CD14-positive monocyte (primary cell): Measurements from ENCODE around the gene ADGB. TPM values are rescaled to one million over a fixed set of nuclear protein-coding genes. Genes with fewer than 3 reads are reported as not detected.

Experiments used
- DNase-seq, 3 donors: peaks; one replicate each; pipeline ENCODE4 v3.0.0-alpha.2; 2011 to 2022
- H2AFZ ChIP-seq: 2 replicates; pipeline ENCODE4 v1.6.0; 2012; ENCODE audit warnings: mild to moderate bottlenecking, low read depth, low read length, inconsistent platforms; ENCODE audit not compliant: insufficient read depth, poor library complexity, severe bottlenecking
- H3K27ac ChIP-seq, 2 donors: 1 replicate in 1 of 2; 2 replicates in 1 of 2; pipeline ENCODE4 v1.5.1; 2012 to 2013; ENCODE audit warnings: low read length in 2 of 2, control low read depth in 1 of 2, inconsistent platforms in 1 of 2, low read depth in 1 of 2, mild to moderate bottlenecking in 1 of 2
- H3K27me3 ChIP-seq, 2 donors: one replicate each; pipeline versions ENCODE4 v1.6.0 to v1.6.1; 2011 to 2013; ENCODE audit warnings: low read length in 2 of 2; ENCODE audit not compliant: control insufficient read depth in 2 of 2, insufficient read depth in 2 of 2
- H3K36me3 ChIP-seq, 2 donors: replicated peaks in 1 of 2; 1 replicate in 1 of 2; 2 replicates in 1 of 2; pipeline versions ENCODE4 v1.5.1 to v1.6.1; 2012 to 2013; ENCODE audit warnings: low read length in 2 of 2, control low read depth in 1 of 2, inconsistent platforms in 1 of 2, mild to moderate bottlenecking in 1 of 2; ENCODE audit not compliant: insufficient read depth in 2 of 2, control insufficient read depth in 1 of 2
- H3K4me1 ChIP-seq, 2 donors: 1 replicate in 1 of 2; 2 replicates in 1 of 2; pipeline versions ENCODE4 v1.5.1 to v1.6.1; 2012 to 2013; ENCODE audit warnings: low read length in 2 of 2, control low read depth in 1 of 2, inconsistent platforms in 1 of 2, mild to moderate bottlenecking in 1 of 2, moderate library complexity in 1 of 2; ENCODE audit not compliant: insufficient read depth in 2 of 2, control insufficient read depth in 1 of 2
- H3K4me2 ChIP-seq: replicated peaks from 2 replicates; pipeline ENCODE3; 2012; ENCODE audit warnings: low read length, moderate library complexity, mild to moderate bottlenecking; ENCODE audit not compliant: poor library complexity, severe bottlenecking; ENCODE audit errors: extremely low read depth
- H3K4me3 ChIP-seq, 3 experiments: fragments of 200-600 bp in 1 of 3; sonication (generic) in 1 of 3; replicated peaks in 1 of 3; 1 replicate in 2 of 3; 2 replicates in 1 of 3; pipeline ENCODE4 v1.5.1; 2011 to 2013; ENCODE audit warnings: low read length in 3 of 3, mild to moderate bottlenecking in 3 of 3, control low read depth in 2 of 3, low read depth in 2 of 3, inconsistent platforms in 1 of 3, moderate library complexity in 1 of 3
- H3K79me2 ChIP-seq: 2 replicates; pipeline ENCODE4 v1.6.0; 2012; ENCODE audit warnings: mild to moderate bottlenecking, control low read depth, inconsistent platforms, low read length, moderate library complexity; ENCODE audit not compliant: insufficient read depth
- H3K9ac ChIP-seq: 2 replicates; pipeline ENCODE4 v1.6.0; 2017; ENCODE audit warnings: low read length, mild to moderate bottlenecking; ENCODE audit not compliant: insufficient read depth, poor library complexity, severe bottlenecking
- H3K9me3 ChIP-seq, 2 donors: replicated peaks in 1 of 2; 1 replicate in 1 of 2; 2 replicates in 1 of 2; pipeline versions ENCODE4 v1.5.1 to v1.6.1; 2012 to 2013; ENCODE audit warnings: low read length in 2 of 2, control low read depth in 1 of 2; ENCODE audit not compliant: control insufficient read depth in 1 of 2, insufficient read depth in 1 of 2
- H4K20me1 ChIP-seq: 2 replicates; pipeline ENCODE4 v1.6.0; 2012; ENCODE audit warnings: mild to moderate bottlenecking, low read length, control low read depth, moderate library complexity; ENCODE audit not compliant: insufficient read depth
- H3K27ac Mint-ChIP-seq, 7 donors: one replicate each; pipeline ENCODE4 v1.8.0; 2020; ENCODE audit warnings: mild to moderate bottlenecking in 7 of 7, mixed read lengths in 7 of 7, moderate library complexity in 6 of 7, inconsistent platforms in 2 of 7
- H3K27me3 Mint-ChIP-seq, 3 donors: one replicate each; pipeline ENCODE4 v1.8.0; 2021 to 2022; ENCODE audit warnings: low read depth in 3 of 3, mild to moderate bottlenecking in 3 of 3, mixed read lengths in 3 of 3, moderate library complexity in 3 of 3, inconsistent platforms in 1 of 3
- H3K36me3 Mint-ChIP-seq, 2 donors: one replicate each; pipeline ENCODE4 v1.8.0; 2020; ENCODE audit warnings: mixed read lengths in 2 of 2, inconsistent platforms in 1 of 2, mild to moderate bottlenecking in 1 of 2
- H3K4me1 Mint-ChIP-seq: one replicate; pipeline ENCODE4 v1.8.0; 2020; ENCODE audit warnings: mild to moderate bottlenecking, mixed read lengths
- H3K4me3 Mint-ChIP-seq, 2 donors: one replicate each; pipeline ENCODE4 v1.8.0; 2020; ENCODE audit warnings: mild to moderate bottlenecking in 2 of 2, mixed read lengths in 2 of 2, moderate library complexity in 1 of 2
- H3K9me3 Mint-ChIP-seq, 7 donors: one replicate each; pipeline ENCODE4 v1.8.0; 2020 to 2022; ENCODE audit warnings: mixed read lengths in 7 of 7, mild to moderate bottlenecking in 6 of 7, moderate library complexity in 6 of 7, inconsistent platforms in 2 of 7
- WGBS: methylation state at CpG from one replicate; pipeline ENCODE4 v1.1.5; 2013; ENCODE audit warnings: missing lambda C conversion rate; ENCODE audit not compliant: insufficient coverage; 5-methylcytosine and 5-hydroxymethylcytosine counted together
- intact Hi-C, 2 donors: fragments of 100-400 bp; cut with micrococcal nuclease; formaldehyde crosslinking; loops; one replicate each; pipeline versions ENCODE4 v1.15.0 to v1.15.1; 2023
- polyA plus RNA-seq, 3 donors: library from polyadenylated mRNA; depleted of rRNA in 1 of 3; unstranded in 2 of 3; stranded (reverse) in 1 of 3; fragments of 300-500 nt in 2 of 3; fragments of >200 nt in 1 of 3; fragmentation: Illumina TruSeq in 2 of 3; gene quantifications; 1 replicate in 2 of 3; 2 replicates in 1 of 3; pipeline ENCODE4 v1.2.3, GENCODE V29; 2012 to 2021
- TF ChIP-seq, protein P1 (sequence below): fragments of 200-600 bp; IDR thresholded peaks from one replicate; pipeline ENCODE4 v1.8.0; 2022; ENCODE audit warnings: antibody characterized with exemption, mild to moderate bottlenecking

Gene ADGB
- polyA plus RNA-seq, 3 donors, result 0.01 TPM; not detected in 2

DNA sequence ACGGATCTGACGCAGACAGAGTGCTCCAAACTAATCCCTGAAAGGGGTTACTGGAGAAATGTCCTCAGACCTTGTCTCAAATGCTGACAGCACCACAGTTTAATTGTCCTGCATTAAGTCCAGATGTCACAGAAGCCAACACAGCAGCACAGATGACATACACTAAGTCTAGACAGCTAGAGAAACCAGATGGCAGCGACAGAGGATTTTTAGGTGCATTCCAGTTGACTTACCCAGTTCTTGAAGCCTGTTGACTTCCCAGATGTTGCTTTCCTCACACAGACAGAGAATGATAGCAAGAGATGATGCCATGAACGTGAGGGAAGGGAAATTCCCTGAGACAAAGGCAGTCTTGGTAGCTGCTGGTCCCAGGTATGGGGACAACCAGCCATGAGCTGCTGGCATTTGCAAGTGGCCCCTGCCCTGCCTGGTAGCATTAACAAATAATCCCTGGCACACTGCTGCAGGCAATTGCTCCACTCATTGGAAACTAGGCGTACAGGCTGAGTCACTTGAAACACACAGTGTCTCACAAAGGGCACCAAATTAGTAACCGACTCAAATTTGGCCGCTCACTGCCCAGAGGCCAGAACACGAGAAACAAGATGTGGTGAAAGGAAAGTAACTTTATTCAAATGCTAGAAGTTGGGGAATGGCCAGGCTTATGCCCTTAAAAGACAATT is 52.2 kb downstream of the ADGB start:
- H3K9me3 Mint-ChIP-seq, result peaks cover 3 to 14% (median 5%) of the 10 kb centered on the region in 7 donors
- H3K79me2 ChIP-seq, result no peaks in the 10 kb centered on the region
- no peaks in the 10 kb centered on the region for H3K36me3 ChIP-seq
- no peak overlapping the region for H3K4me3 Mint-ChIP-seq
- TF ChIP-seq, protein P1, sequence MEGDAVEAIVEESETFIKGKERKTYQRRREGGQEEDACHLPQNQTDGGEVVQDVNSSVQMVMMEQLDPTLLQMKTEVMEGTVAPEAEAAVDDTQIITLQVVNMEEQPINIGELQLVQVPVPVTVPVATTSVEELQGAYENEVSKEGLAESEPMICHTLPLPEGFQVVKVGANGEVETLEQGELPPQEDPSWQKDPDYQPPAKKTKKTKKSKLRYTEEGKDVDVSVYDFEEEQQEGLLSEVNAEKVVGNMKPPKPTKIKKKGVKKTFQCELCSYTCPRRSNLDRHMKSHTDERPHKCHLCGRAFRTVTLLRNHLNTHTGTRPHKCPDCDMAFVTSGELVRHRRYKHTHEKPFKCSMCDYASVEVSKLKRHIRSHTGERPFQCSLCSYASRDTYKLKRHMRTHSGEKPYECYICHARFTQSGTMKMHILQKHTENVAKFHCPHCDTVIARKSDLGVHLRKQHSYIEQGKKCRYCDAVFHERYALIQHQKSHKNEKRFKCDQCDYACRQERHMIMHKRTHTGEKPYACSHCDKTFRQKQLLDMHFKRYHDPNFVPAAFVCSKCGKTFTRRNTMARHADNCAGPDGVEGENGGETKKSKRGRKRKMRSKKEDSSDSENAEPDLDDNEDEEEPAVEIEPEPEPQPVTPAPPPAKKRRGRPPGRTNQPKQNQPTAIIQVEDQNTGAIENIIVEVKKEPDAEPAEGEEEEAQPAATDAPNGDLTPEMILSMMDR, result no peak
- no peak overlapping the region for H3K27ac Mint-ChIP-seq
- no peaks in the 10 kb centered on the region for H3K4me1 ChIP-seq
- no peak overlapping the region for H3K4me3 ChIP-seq
- no peaks in the 10 kb centered on the region for H4K20me1 ChIP-seq
- WGBS, result 99% methylated on average over 8 of the region's 8 CpGs
- no peaks in the 10 kb centered on the region for H3K27me3 ChIP-seq
- no peak overlapping the region for H3K9ac ChIP-seq
- H3K4me2 ChIP-seq, result no peak overlapping the region
- H2AFZ ChIP-seq, result no peak overlapping the region
- no peak overlapping the region for H3K27ac ChIP-seq
- intact Hi-C loops, result no loop called here
- no peak for DNase-seq
- H3K4me1 Mint-ChIP-seq, result no peaks in the 10 kb centered on the region
- H3K9me3 ChIP-seq, result peaks cover 4 to 6% of the 10 kb centered on the region in 2 donors
- peaks cover 0 to 5% (median 0%) of the 10 kb centered on the region in 3 donors for H3K27me3 Mint-ChIP-seq
- peaks cover 0 to 3% of the 10 kb centered on the region in 2 donors for H3K36me3 Mint-ChIP-seq

DNA sequence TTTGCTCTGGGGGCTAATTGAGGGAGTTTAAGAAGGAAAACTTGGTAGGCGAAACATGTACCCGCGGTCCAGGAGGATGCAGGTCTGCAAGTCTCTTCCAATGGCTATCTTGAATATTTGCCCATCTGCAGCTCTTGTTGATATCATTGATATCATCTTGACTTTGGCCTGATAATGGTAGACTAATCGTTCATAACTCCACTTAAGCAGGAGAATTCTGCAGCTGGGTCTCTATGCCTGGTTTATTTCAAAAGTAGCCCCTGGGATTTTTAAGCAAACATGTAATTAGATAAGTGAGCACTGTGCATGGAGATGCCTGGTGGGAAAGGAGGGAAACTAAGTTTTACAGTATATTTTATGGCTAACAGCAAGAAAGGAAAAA is 52.7 kb downstream of the ADGB start:
- no peak for DNase-seq
- no peaks in the 10 kb centered on the region for H3K36me3 ChIP-seq
- no peak overlapping the region for H3K27ac ChIP-seq
- no peak overlapping the region for H3K4me3 Mint-ChIP-seq
- H3K27ac Mint-ChIP-seq, result no peak overlapping the region
- peaks cover 3 to 14% (median 5%) of the 10 kb centered on the region in 7 donors for H3K9me3 Mint-ChIP-seq
- no peaks in the 10 kb centered on the region for H3K4me1 Mint-ChIP-seq
- no peak overlapping the region for H3K4me2 ChIP-seq
- H3K9me3 ChIP-seq, result peaks cover 4 to 6% of the 10 kb centered on the region in 2 donors
- H2AFZ ChIP-seq, result no peak overlapping the region
- no peaks in the 10 kb centered on the region for H3K27me3 ChIP-seq
- TF ChIP-seq, protein P1, result no peak
- peaks cover 0 to 3% of the 10 kb centered on the region in 2 donors for H3K36me3 Mint-ChIP-seq
- H3K4me3 ChIP-seq, result no peak overlapping the region
- no peaks in the 10 kb centered on the region for H3K79me2 ChIP-seq
- intact Hi-C loops, result no loop called here
- H4K20me1 ChIP-seq, result no peaks in the 10 kb centered on the region
- H3K4me1 ChIP-seq, result no peaks in the 10 kb centered on the region
- peaks cover 0 to 5% (median 0%) of the 10 kb centered on the region in 3 donors for H3K27me3 Mint-ChIP-seq
- no peak overlapping the region for H3K9ac ChIP-seq
- 100% methylated on average over 3 of the region's 4 CpGs for WGBS
